Naive thymus-derived CD8-positive, alpha-beta T cell (primary cell): ENCODE results near the gene PLXNB2. TPM values are rescaled to one million over a fixed set of nuclear protein-coding genes. Genes with fewer than 3 reads are reported as not detected.
"Not testable (repeated sequence)": the region's sequence is repeated elsewhere in the genome, so short reads cannot be mapped to it uniquely, and the experiment has no call there.

Source experiments
- ATAC-seq, 2 donors: fragments of 150-1000 bp; cut with Tn5 transposase in 1 of 2; sonication (Bioruptor Pico), chemical (Tn5 transposase) in 1 of 2; 1 replicate in 1 of 2; 2 replicates in 1 of 2; pipeline ENCODE4 v1.10.0; 2021; ENCODE audit warnings: mild to moderate bottlenecking in 2 of 2, moderate library complexity in 2 of 2
- POLR2A ChIA-PET: fragments of 350-600 bp; sonication (Branson Sonifier 250); formaldehyde crosslinking; loops from one replicate; lab custom pipeline; 2021; ENCODE audit warnings: antibody characterized with exemption; lab: Charles Lee
- DNase-seq, 10 donors: peaks; one replicate each; pipeline versions ENCODE4 v3.0.0 to v3.0.0-alpha.2; 2020 to 2022
- H3K27ac Mint-ChIP-seq, 10 donors: one replicate each; pipeline ENCODE4 v1.8.0; 2020 to 2022; ENCODE audit warnings: mild to moderate bottlenecking in 10 of 10, mixed read lengths in 10 of 10, moderate library complexity in 4 of 10, inconsistent platforms in 1 of 10
- H3K27me3 Mint-ChIP-seq, 5 donors: one replicate each; pipeline ENCODE4 v1.8.0; 2021 to 2022; ENCODE audit warnings: mixed read lengths in 5 of 5
- H3K36me3 Mint-ChIP-seq, 3 donors: one replicate each; pipeline ENCODE4 v1.8.0; 2020 to 2022; ENCODE audit warnings: mixed read lengths in 3 of 3, mild to moderate bottlenecking in 2 of 3, inconsistent platforms in 1 of 3
- H3K4me1 Mint-ChIP-seq, 4 donors: one replicate each; pipeline ENCODE4 v1.8.0; 2021 to 2022; ENCODE audit warnings: mixed read lengths in 4 of 4
- H3K4me3 Mint-ChIP-seq, 10 donors: one replicate each; pipeline ENCODE4 v1.8.0; 2020 to 2022; ENCODE audit warnings: mild to moderate bottlenecking in 10 of 10, mixed read lengths in 10 of 10, moderate library complexity in 6 of 10, inconsistent platforms in 1 of 10
- H3K9me3 Mint-ChIP-seq, 9 donors: one replicate each; pipeline ENCODE4 v1.8.0; 2020 to 2022; ENCODE audit warnings: mixed read lengths in 9 of 9, mild to moderate bottlenecking in 3 of 9, inconsistent platforms in 1 of 9, moderate library complexity in 1 of 9
- polyA plus RNA-seq, 3 donors: library from polyadenylated mRNA; unstranded; fragments of 300-500 nt; fragmentation: Illumina TruSeq; gene quantifications; one replicate each; pipeline ENCODE4 v1.2.3, GENCODE V29; 2021
- total RNA-seq, 8 experiments: library from RNA in 2 of 8; stranded (reverse) in 2 of 8; gene quantifications; one replicate each; pipeline ENCODE4 v1.2.3 and lab custom pipeline; 2021 to 2026

The PLXNB2 gene
- total and polyA plus RNA-seq, 5 experiments from 2014 or later = 0.72 to 16.7 (median 4.1) TPM

DNA sequence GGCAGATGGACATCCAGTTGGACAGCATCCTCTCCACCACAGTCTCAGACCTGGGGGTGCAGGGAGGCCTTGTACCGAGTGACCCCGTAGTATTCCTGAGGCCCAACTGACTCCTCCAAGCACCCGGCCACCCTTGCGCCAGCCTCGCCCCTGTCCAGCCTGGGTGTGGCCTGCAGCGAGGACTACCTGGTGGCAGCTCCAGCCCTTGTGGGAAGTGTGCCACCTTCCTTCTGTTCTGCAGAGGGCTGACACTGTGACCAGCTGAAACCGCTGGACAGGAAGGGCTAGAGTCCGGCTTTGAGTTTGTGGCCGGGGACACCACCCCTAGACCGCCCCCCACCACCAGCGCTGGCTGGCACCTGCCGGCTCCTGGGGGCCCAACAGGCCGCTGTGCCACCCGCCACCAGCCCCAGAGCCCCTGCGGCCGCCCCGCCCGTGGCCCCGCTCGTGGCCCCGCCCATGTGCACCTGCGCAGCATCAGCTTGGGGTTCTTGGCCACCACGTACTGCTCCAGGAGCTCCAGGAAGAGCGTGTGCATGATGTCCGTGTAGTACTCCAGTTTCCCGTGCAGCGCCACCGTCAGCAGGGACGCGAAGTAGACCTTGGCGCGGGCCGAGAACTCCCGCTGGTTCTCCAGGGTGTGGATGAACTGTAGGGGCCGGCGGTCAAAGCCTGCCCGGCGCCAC lies 27.3 kb downstream of the PLXNB2 start:
- Mint-ChIP-seq H3K4me3 (no peak overlapping the region), H3K9me3 (no peaks in the 10 kb centered on the region), H3K36me3 (peaks cover 0 to 10% (median 0%) of the 10 kb centered on the region in 3 donors), H3K27me3 (no peaks in the 10 kb centered on the region), H3K27ac (no peak overlapping the region), H3K4me1 (peaks cover 0 to 6% (median 0%) of the 10 kb centered on the region in 4 donors)
- no peak for DNase-seq
- no peak for ATAC-seq
- POLR2A ChIA-PET = no interaction called here

GRCh38 chr22:50278956-50279619 lies 28.4 kb downstream of the PLXNB2 start:
- no peak overlapping the region for H3K4me3 Mint-ChIP-seq
- H3K9me3 Mint-ChIP-seq = no peaks in the 10 kb centered on the region
- DNase-seq (no peak), ATAC-seq (no peak)
- no peak overlapping the region for H3K27ac Mint-ChIP-seq
- POLR2A ChIA-PET = interaction anchor here (0.9 kb wide), 1 partner anchor 22 kb away, joined by 3 read pairs; no protein-coding TSS in a partner anchor
- peaks cover 0 to 9% (median 0%) of the 10 kb centered on the region in 3 donors for H3K36me3 Mint-ChIP-seq
- H3K27me3 Mint-ChIP-seq = no peaks in the 10 kb centered on the region
- H3K4me1 Mint-ChIP-seq = peaks cover 0 to 8% (median 3%) of the 10 kb centered on the region in 4 donors

DNA sequence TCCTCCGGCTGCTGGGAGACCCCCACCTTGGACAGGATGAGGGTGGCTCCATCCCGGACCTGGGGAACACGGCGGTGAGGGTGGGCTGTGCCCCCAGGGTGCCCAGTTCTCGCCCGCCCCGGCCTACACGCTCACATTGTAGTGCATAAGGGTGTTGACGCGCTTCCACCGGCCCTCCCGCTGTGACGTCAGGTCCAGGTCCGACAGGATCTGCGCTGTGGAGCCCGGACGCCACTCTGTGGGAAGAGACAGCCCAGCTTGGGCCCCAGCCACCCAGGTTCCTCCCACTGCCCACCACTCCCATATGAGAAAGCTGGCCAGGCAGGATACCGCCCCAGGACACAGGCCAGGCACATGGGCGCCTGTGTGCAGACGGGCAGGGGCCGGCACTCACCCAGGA lies 29.0 kb downstream of the PLXNB2 start:
- POLR2A ChIA-PET = interaction anchor here (0.9 kb wide), 1 partner anchor 23 kb away, joined by 3 read pairs; no protein-coding TSS in a partner anchor

GRCh38 chr22:50277761-50278160 lies 29.7 kb downstream of the PLXNB2 start:
- POLR2A ChIA-PET = no interaction called here
- H3K27ac Mint-ChIP-seq = no peak overlapping the region
- peaks cover 5 to 13% (median 7%) of the 10 kb centered on the region in 4 donors for H3K4me1 Mint-ChIP-seq
- H3K27me3 Mint-ChIP-seq = peaks cover 0 to 3% (median 0%) of the 10 kb centered on the region in 5 donors
- no peak for DNase-seq
- H3K9me3 Mint-ChIP-seq = no peaks in the 10 kb centered on the region
- ATAC-seq = no peak
- no peak overlapping the region for H3K4me3 Mint-ChIP-seq
- H3K36me3 Mint-ChIP-seq = peaks cover 0 to 6% (median 0%) of the 10 kb centered on the region in 3 donors

More for the DNA sequence above, 29.0 kb downstream of the PLXNB2 start:
- Mint-ChIP-seq H3K36me3 (peaks cover 0 to 8% (median 0%) of the 10 kb centered on the region in 3 donors), H3K27ac (no peak overlapping the region), H3K27me3 (peaks cover 0 to 1% (median 0%) of the 10 kb centered on the region in 5 donors), H3K4me3 (no peak overlapping the region), H3K9me3 (no peaks in the 10 kb centered on the region), H3K4me1 (peaks cover 5 to 13% (median 6%) of the 10 kb centered on the region in 4 donors)
- ATAC-seq (no peak), DNase-seq (no peak)

- POLR2A ChIA-PET = interaction anchor here (0.8 to 1.3 kb wide), 5 partner anchors 32 to 66 kb away, joined by 3 to 6 read pairs (median 4); partner anchors contain the start of gene DENND6B
- H3K9me3 Mint-ChIP-seq = no peaks in the 10 kb centered on the region
Observed at GRCh38 chr22:50276143-50276542, 31.3 kb downstream of the PLXNB2 start.

DNA sequence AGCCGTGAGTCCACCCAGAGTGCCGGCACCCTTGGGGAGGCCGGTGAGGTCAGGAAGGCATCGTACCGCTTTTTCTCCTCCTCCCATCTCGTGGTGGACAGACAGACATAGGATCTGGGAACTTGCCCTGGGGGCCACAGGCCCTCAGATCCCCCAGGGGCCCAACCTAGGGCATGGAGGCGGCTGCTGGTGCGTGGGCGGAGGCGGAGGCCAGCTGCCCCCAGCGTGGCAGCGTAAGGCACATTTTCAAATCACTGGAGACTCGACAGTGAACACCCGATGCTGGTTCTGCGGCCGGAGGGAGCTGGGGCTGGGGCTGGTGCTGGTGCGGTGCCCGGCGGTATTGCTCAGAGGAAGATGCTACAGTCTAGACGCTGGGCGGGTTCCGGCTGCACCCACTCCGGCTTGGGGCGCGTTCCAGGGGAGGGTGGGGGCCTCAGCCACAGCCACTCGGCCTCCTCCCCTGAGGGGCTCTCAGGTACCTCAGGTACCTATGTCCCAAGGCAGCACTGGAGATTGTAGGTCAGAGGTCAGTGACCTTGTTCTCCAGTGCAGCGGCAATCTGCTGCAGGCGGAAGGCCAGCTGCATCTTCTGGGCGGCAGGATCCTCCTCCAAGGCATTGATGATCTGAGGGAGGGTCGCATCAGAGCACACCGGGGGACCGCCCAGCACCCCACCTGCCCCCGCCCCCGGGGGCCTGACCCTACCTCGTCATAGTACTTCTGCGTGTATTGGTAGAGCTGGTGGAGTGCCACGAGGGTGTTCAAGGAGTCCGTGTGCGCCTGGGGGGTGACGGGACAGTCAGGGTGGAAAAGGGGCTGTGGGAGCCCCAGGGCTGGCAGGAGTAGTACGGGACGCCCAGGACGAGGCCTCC lies 32.0 kb downstream of the PLXNB2 start:
- Mint-ChIP-seq H3K36me3 (no peaks in the 10 kb centered on the region), H3K4me3 (no peak overlapping the region), H3K4me1 (peaks cover 5 to 18% (median 13%) of the 10 kb centered on the region in 4 donors), H3K27ac (peak overlapping the region in 3 of 10 donors; percentile 15 to 75 (median 75)), H3K27me3 (peaks cover 0 to 4% (median 0%) of the 10 kb centered on the region in 5 donors), H3K9me3 (no peaks in the 10 kb centered on the region)
- ATAC-seq = no peak
- POLR2A ChIA-PET = interaction anchor here (0.6 to 1.3 kb wide), 4 partner anchors 32 to 161 kb away, joined by 3 to 6 read pairs (median 4); partner anchors contain the start of gene DENND6B
- DNase-seq = no peak

More at GRCh38 chr22:50276143-50276542, 31.3 kb downstream of the PLXNB2 start:
- DNase-seq (peak in 6 of 10 donors; percentile 33 to 75 (median 48)), ATAC-seq (peak; percentile 78 to 86)
- Mint-ChIP-seq H3K4me1 (peaks cover 5 to 14% (median 8%) of the 10 kb centered on the region in 4 donors), H3K4me3 (no peak overlapping the region), H3K36me3 (peaks cover 0 to 6% (median 0%) of the 10 kb centered on the region in 3 donors), H3K27me3 (peaks cover 0 to 4% (median 0%) of the 10 kb centered on the region in 5 donors), H3K27ac (no peak overlapping the region)

DNA sequence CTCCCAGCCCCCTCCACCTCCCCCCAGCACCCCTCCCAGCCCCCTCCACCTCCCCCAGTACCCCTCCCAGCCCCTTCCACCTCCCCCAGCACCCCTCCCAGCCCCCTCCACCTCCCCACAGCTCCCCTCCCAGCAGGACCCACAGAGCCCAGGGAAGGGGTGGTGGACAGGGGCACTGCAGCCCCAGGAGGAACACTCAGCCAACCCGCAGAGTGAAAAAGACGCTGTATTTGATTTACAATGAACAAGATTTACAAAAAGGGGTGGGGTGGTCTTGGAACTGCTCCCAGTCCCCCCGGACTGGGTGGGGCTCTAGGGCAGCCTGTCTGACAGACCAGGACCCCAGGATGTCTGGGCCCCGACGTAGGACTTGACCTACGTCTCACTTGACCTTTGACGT lies 32.7 kb downstream of the PLXNB2 start:
- Mint-ChIP-seq H3K4me3 (no peak overlapping the region), H3K4me1 (peaks cover 5 to 18% (median 13%) of the 10 kb centered on the region in 4 donors), H3K36me3 (no peaks in the 10 kb centered on the region), H3K9me3 (no peaks in the 10 kb centered on the region), H3K27me3 (peaks cover 0 to 4% (median 0%) of the 10 kb centered on the region in 5 donors), H3K27ac (peak overlapping the region in 1 of 10 donors; percentile 75)
- POLR2A ChIA-PET = no interaction called here
- ATAC-seq (no peak), DNase-seq (no peak)

- H3K27me3 Mint-ChIP-seq = peaks cover 0 to 4% (median 0%) of the 10 kb centered on the region in 5 donors
- ATAC-seq (no peak), DNase-seq (peak in 4 of 10 donors; percentile 41 to 53 (median 48))
- H3K9me3 Mint-ChIP-seq = no peaks in the 10 kb centered on the region
- POLR2A ChIA-PET = interaction anchor here (1.3 kb wide), 1 partner anchor 23 kb away, joined by 3 read pairs; the partner anchor contains the start of gene HDAC10
- H3K27ac Mint-ChIP-seq = peak overlapping the region in 1 of 10 donors; percentile 53
- no peak overlapping the region for H3K4me3 Mint-ChIP-seq
- no peaks in the 10 kb centered on the region for H3K36me3 Mint-ChIP-seq
- peaks cover 5 to 18% (median 13%) of the 10 kb centered on the region in 4 donors for H3K4me1 Mint-ChIP-seq
Observed at GRCh38 chr22:50274311-50274710, 33.1 kb downstream of the PLXNB2 start.

- POLR2A ChIA-PET = interaction anchor here (0.6 to 1.3 kb wide), 3 partner anchors 23 to 68 kb away, joined by 3 to 5 read pairs (median 5); partner anchors contain the start of gene HDAC10
- H3K9me3 Mint-ChIP-seq, H3K4me3 Mint-ChIP-seq, DNase-seq, H3K36me3 Mint-ChIP-seq, H3K27me3 Mint-ChIP-seq, ATAC-seq: not testable (repeated sequence)
- Mint-ChIP-seq H3K4me1 (peaks cover 5 to 18% (median 13%) of the 10 kb centered on the region in 4 donors), H3K27ac (peak overlapping the region in 1 of 10 donors; percentile 53)
Observed at GRCh38 chr22:50273781-50274180, 33.7 kb downstream of the PLXNB2 start.

GRCh38 chr22:50273352-50273751 lies 34.1 kb downstream of the PLXNB2 start:
- ATAC-seq, H3K4me3 Mint-ChIP-seq, DNase-seq, H3K36me3 Mint-ChIP-seq, H3K9me3 Mint-ChIP-seq, H3K27me3 Mint-ChIP-seq, H3K27ac Mint-ChIP-seq: not testable (repeated sequence)
- peaks cover 5 to 21% (median 14%) of the 10 kb centered on the region in 4 donors for H3K4me1 Mint-ChIP-seq
- POLR2A ChIA-PET = interaction anchor here (0.6 to 1.5 kb wide), 5 partner anchors 21 to 252 kb away, joined by 3 to 5 read pairs (median 4); partner anchors contain the start of genes HDAC10 and SCO2

DNA sequence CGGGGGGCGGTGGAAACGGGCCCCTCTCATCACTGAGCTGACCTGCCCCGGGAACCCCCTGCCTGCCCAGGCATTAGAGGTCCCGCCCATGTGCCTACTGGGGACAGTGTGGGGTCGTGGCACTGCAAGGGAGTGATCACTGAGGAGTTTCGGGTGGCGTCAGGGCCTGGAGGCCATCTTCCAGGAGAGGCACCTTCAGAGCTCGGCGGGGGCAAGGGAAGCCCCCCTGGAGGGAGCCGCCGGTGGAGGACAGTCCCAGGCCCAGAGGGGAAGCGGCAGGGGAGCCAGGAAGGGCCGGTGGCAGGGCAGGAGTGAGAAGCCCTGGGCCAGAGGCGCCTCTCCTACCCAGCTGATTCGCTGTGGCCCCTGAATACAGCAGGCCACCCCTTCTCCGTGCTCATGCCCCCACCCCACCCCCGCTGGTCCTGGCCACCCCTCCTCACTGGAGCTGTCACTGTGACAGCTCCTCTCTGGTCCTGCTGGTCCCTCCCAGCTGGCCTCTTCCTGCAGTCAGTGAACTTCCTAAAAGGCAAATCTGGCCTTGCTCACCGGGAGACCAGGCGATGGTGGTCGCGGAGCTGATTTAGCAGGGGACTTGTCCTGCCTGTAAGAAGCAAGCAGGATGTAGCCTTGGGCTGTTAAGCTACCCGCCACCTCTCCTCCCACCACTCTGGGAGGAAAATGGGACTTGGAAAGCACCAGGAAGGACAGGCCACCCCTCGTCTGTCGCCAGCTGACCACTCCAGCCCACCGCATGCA lies 35.2 kb downstream of the PLXNB2 start:
- Mint-ChIP-seq H3K9me3 (no peaks in the 10 kb centered on the region), H3K27me3 (peaks cover 0 to 4% (median 0%) of the 10 kb centered on the region in 5 donors), H3K27ac (no peak overlapping the region), H3K4me1 (peaks cover 5 to 24% (median 16%) of the 10 kb centered on the region in 4 donors), H3K36me3 (no peaks in the 10 kb centered on the region), H3K4me3 (peak overlapping the region in 5 of 10 donors; percentile 10 to 48 (median 36))
- POLR2A ChIA-PET = interaction anchor here (0.5 to 1.5 kb wide), 7 partner anchors 20 to 348 kb away, joined by 3 to 5 read pairs (median 4); partner anchors contain the start of genes HDAC10 and SCO2
- no peak for DNase-seq
- no peak for ATAC-seq
